Naive thymus-derived CD4-positive, alpha-beta T cell (primary cell): ENCODE measurements around the gene MALT1. TPM values are rescaled to one million over a fixed set of nuclear protein-coding genes. Genes with fewer than 3 reads are reported as not detected.

Experiments used
- ATAC-seq: fragments of 150-1000 bp; cut with Tn5 transposase; 2 replicates; pipeline ENCODE4 v1.10.0; 2021; ENCODE audit warnings: mild to moderate bottlenecking, moderate library complexity
- CTCF ChIA-PET: fragments of 350-600 bp; sonication (Branson Sonifier 250); formaldehyde crosslinking; loops from one replicate; lab custom pipeline; 2021; ENCODE audit warnings: antibody characterized with exemption; lab: Charles Lee
- POLR2A ChIA-PET: fragments of 350-600 bp; sonication (Branson Sonifier 250); formaldehyde crosslinking; loops from one replicate; lab custom pipeline; 2021; ENCODE audit warnings: antibody characterized with exemption, inconsistent platforms; lab: Charles Lee
- DNase-seq, 9 donors: peaks; one replicate each; pipeline versions ENCODE4 v3.0.0 to v3.0.0-alpha.2; 2020 to 2022; ENCODE audit warnings: mixed read lengths in 1 of 9
- H3K27ac ChIP-seq: one replicate; pipeline ENCODE4 v1.7.0; 2013; ENCODE audit warnings: mild to moderate bottlenecking, low read depth, low read length, moderate library complexity
- H3K27me3 ChIP-seq, 2 donors: one replicate each; pipeline ENCODE4 v1.7.0; 2013; ENCODE audit warnings: low read length in 2 of 2, mild to moderate bottlenecking in 2 of 2, moderate library complexity in 2 of 2; ENCODE audit not compliant: control insufficient read depth in 2 of 2, insufficient read depth in 2 of 2
- H3K36me3 ChIP-seq, 3 experiments: 1 replicate in 2 of 3; 2 replicates in 1 of 3; pipeline ENCODE4 v1.7.0; 2013; ENCODE audit warnings: low read length in 3 of 3, mild to moderate bottlenecking in 3 of 3, moderate library complexity in 1 of 3; ENCODE audit not compliant: insufficient read depth in 3 of 3, control insufficient read depth in 2 of 3
- H3K4me1 ChIP-seq, 2 donors: one replicate each; pipeline ENCODE4 v1.7.0; 2013; ENCODE audit warnings: low read length in 2 of 2, mild to moderate bottlenecking in 2 of 2, moderate library complexity in 1 of 2; ENCODE audit not compliant: control insufficient read depth in 2 of 2, insufficient read depth in 2 of 2
- H3K4me3 ChIP-seq: 2 replicates; pipeline ENCODE4 v1.7.0; 2013; ENCODE audit warnings: mild to moderate bottlenecking, low read length
- H3K9me3 ChIP-seq, 3 experiments: 1 replicate in 2 of 3; 2 replicates in 1 of 3; pipeline ENCODE4 v1.7.0; 2013; ENCODE audit warnings: low read length in 3 of 3; ENCODE audit not compliant: control insufficient read depth in 2 of 3
- H3K27ac Mint-ChIP-seq, 9 donors: one replicate each; pipeline ENCODE4 v1.8.0; 2020 to 2022; ENCODE audit warnings: mixed read lengths in 9 of 9, mild to moderate bottlenecking in 8 of 9, moderate library complexity in 5 of 9, inconsistent platforms in 2 of 9
- H3K27me3 Mint-ChIP-seq, 5 donors: one replicate each; pipeline ENCODE4 v1.8.0; 2021 to 2022; ENCODE audit warnings: mixed read lengths in 5 of 5, mild to moderate bottlenecking in 1 of 5
- H3K36me3 Mint-ChIP-seq, 5 donors: one replicate each; pipeline ENCODE4 v1.8.0; 2020 to 2022; ENCODE audit warnings: mixed read lengths in 5 of 5, mild to moderate bottlenecking in 3 of 5, inconsistent platforms in 1 of 5
- H3K4me1 Mint-ChIP-seq, 7 donors: one replicate each; pipeline ENCODE4 v1.8.0; 2020 to 2022; ENCODE audit warnings: mixed read lengths in 7 of 7, mild to moderate bottlenecking in 3 of 7, inconsistent platforms in 1 of 7
- H3K4me3 Mint-ChIP-seq, 10 donors: one replicate each; pipeline ENCODE4 v1.8.0; 2020 to 2022; ENCODE audit warnings: mild to moderate bottlenecking in 10 of 10, mixed read lengths in 10 of 10, moderate library complexity in 6 of 10, inconsistent platforms in 2 of 10
- H3K9me3 Mint-ChIP-seq, 11 donors: one replicate each; pipeline ENCODE4 v1.8.0; 2020 to 2022; ENCODE audit warnings: mixed read lengths in 11 of 11, mild to moderate bottlenecking in 4 of 11, inconsistent platforms in 1 of 11, moderate library complexity in 1 of 11
- intact Hi-C, 2 donors: fragments of 100-400 bp; cut with micrococcal nuclease; formaldehyde crosslinking; loops; one replicate each; pipeline ENCODE4 v1.15.1; 2023
- polyA plus RNA-seq, 2 donors: library from polyadenylated mRNA; unstranded; fragments of 300-500 nt; fragmentation: Illumina TruSeq; gene quantifications; one replicate each; pipeline ENCODE4 v1.2.3, GENCODE V29; 2021
- total RNA-seq, 6 experiments: library from RNA in 5 of 6; stranded (reverse) in 5 of 6; gene quantifications; 1 replicate in 5 of 6; 2 replicates in 1 of 6; pipeline ENCODE4 v1.2.3 and lab custom pipeline; 2021 to 2026

The MALT1 gene
- total and polyA plus RNA-seq, 7 experiments from 2014 or later = 43.8 to 101 (median 67.9) TPM

GRCh38 chr18:58694720-58695468 is 23.6 kb downstream of the MALT1 start:
- Histone ChIP-seq H3K27me3 (no peaks in the 10 kb centered on the region), H3K4me1 (peaks cover 15 to 84% of the 10 kb centered on the region in 2 donors), H3K9me3 (no peaks in the 10 kb centered on the region), H3K36me3 (peaks cover 0 to 11% (median 0%) of the 10 kb centered on the region in 3 experiments), H3K27ac (no peak overlapping the region), H3K4me3 (no peak overlapping the region)
- Mint-ChIP-seq H3K27me3 (no peaks in the 10 kb centered on the region), H3K4me3 (peak overlapping the region in 7 of 10 donors; percentile 6 to 66 (median 40)), H3K4me1 (peaks cover 17 to 75% (median 52%) of the 10 kb centered on the region in 7 donors), H3K27ac (peak overlapping the region in 7 of 9 donors; percentile 30 to 94 (median 65)), H3K9me3 (no peaks in the 10 kb centered on the region), H3K36me3 (peaks cover 12 to 46% (median 40%) of the 10 kb centered on the region in 5 donors)
- ATAC-seq (no peak), DNase-seq (no peak)
- CTCF ChIA-PET = no interaction called here
- intact Hi-C loops = no loop called here
- POLR2A ChIA-PET = interaction anchor here (1.0 to 1.8 kb wide), 4 partner anchors 9 to 82 kb away, joined by 3 to 10 read pairs (median 3); partner anchors contain the start of gene MALT1

GRCh38 chr18:58695772-58696171 is 24.5 kb downstream of the MALT1 start:
- CTCF ChIA-PET = no interaction called here
- ATAC-seq = no peak
- H3K36me3 ChIP-seq = peaks cover 0 to 6% (median 2%) of the 10 kb centered on the region in 3 experiments

GRCh38 chr18:58697146-58697545 is 25.9 kb downstream of the MALT1 start:
- Histone ChIP-seq H3K4me3 (no peak overlapping the region), H3K36me3 (peaks cover 5 to 20% (median 8%) of the 10 kb centered on the region in 3 experiments), H3K9me3 (no peaks in the 10 kb centered on the region), H3K27me3 (no peaks in the 10 kb centered on the region), H3K4me1 (peaks cover 9 to 62% of the 10 kb centered on the region in 2 donors), H3K27ac (peak overlapping the region; percentile 32)
- intact Hi-C loops = loop anchor here (1.0 to 2.0 kb wide), 4 partner anchors 9 to 20 kb away; no protein-coding TSS in a partner anchor
- H3K27ac Mint-ChIP-seq = peak overlapping the region in 6 of 9 donors; percentile 26 to 92 (median 84)
- peak in 2 of 9 donors; percentile 20 to 30 for DNase-seq
- CTCF ChIA-PET = interaction anchor here (0.7 kb wide), 1 partner anchor 168 kb away, joined by 6 read pairs; no protein-coding TSS in a partner anchor
- no peaks in the 10 kb centered on the region for H3K27me3 Mint-ChIP-seq
- ATAC-seq = peak; percentile 42
- peaks cover 8 to 64% (median 46%) of the 10 kb centered on the region in 7 donors for H3K4me1 Mint-ChIP-seq
- POLR2A ChIA-PET = interaction anchor here (0.7 to 1.7 kb wide), 3 partner anchors 9 to 37 kb away, joined by 3 to 13 read pairs (median 4); partner anchors contain the start of gene MALT1
- peaks cover 20 to 42% (median 41%) of the 10 kb centered on the region in 5 donors for H3K36me3 Mint-ChIP-seq
- no peaks in the 10 kb centered on the region for H3K9me3 Mint-ChIP-seq
- H3K4me3 Mint-ChIP-seq = peak overlapping the region in 9 of 10 donors; percentile 2 to 83 (median 74)

More at GRCh38 chr18:58695772-58696171, 24.5 kb downstream of the MALT1 start:
- no peak overlapping the region for H3K4me3 ChIP-seq
- no peaks in the 10 kb centered on the region for H3K9me3 ChIP-seq
- Mint-ChIP-seq H3K36me3 (peaks cover 11 to 37% (median 32%) of the 10 kb centered on the region in 5 donors), H3K4me1 (peaks cover 8 to 66% (median 44%) of the 10 kb centered on the region in 7 donors), H3K9me3 (no peaks in the 10 kb centered on the region), H3K27me3 (no peaks in the 10 kb centered on the region), H3K27ac (peak overlapping the region in 6 of 9 donors; percentile 31 to 89 (median 53)), H3K4me3 (peak overlapping the region in 8 of 10 donors; percentile 14 to 66 (median 40))
- POLR2A ChIA-PET = interaction anchor here (0.8 to 1.8 kb wide), 5 partner anchors 8 to 83 kb away, joined by 3 to 10 read pairs (median 3); partner anchors contain the start of gene MALT1
- no peaks in the 10 kb centered on the region for H3K27me3 ChIP-seq
- H3K27ac ChIP-seq = no peak overlapping the region
- DNase-seq = peak in 1 of 9 donors; percentile 34
- intact Hi-C loops = loop anchor here (2.0 kb wide), 2 partner anchors 17 to 21 kb away; no protein-coding TSS in a partner anchor
- peaks cover 14 to 75% of the 10 kb centered on the region in 2 donors for H3K4me1 ChIP-seq

GRCh38 chr18:58698701-58699193 is 27.5 kb downstream of the MALT1 start:
- Mint-ChIP-seq H3K27ac (no peak overlapping the region), H3K36me3 (peaks cover 23 to 56% (median 52%) of the 10 kb centered on the region in 5 donors), H3K4me1 (peaks cover 17 to 56% (median 32%) of the 10 kb centered on the region in 7 donors), H3K4me3 (no peak overlapping the region), H3K9me3 (peaks cover 0 to 5% (median 0%) of the 10 kb centered on the region in 11 donors), H3K27me3 (no peaks in the 10 kb centered on the region)
- no peak for ATAC-seq
- peaks cover 8 to 26% (median 8%) of the 10 kb centered on the region in 3 experiments for H3K36me3 ChIP-seq
- DNase-seq = no peak
- ChIA-PET CTCF (interaction anchor here (1.1 kb wide), 1 partner anchor 12 kb away, joined by 4 read pairs; no protein-coding TSS in a partner anchor), POLR2A (interaction anchor here (1.0 to 1.4 kb wide), 2 partner anchors 14 to 38 kb away, joined by 3 read pairs; no protein-coding TSS in a partner anchor)
- no peak overlapping the region for H3K27ac ChIP-seq
- no peaks in the 10 kb centered on the region for H3K9me3 ChIP-seq
- H3K27me3 ChIP-seq = no peaks in the 10 kb centered on the region
- H3K4me1 ChIP-seq = peaks cover 9 to 47% of the 10 kb centered on the region in 2 donors
- intact Hi-C loops = no loop called here
- H3K4me3 ChIP-seq = no peak overlapping the region

- peaks cover 23 to 59% (median 55%) of the 10 kb centered on the region in 5 donors for H3K36me3 Mint-ChIP-seq
- intact Hi-C loops = no loop called here
- DNase-seq (no peak), ATAC-seq (no peak)
- ChIA-PET POLR2A (interaction anchor here (1.1 to 1.5 kb wide), 2 partner anchors 13 to 25 kb away, joined by 3 to 10 read pairs; no protein-coding TSS in a partner anchor), CTCF (no interaction called here)
- H3K9me3 Mint-ChIP-seq = peaks cover 0 to 5% (median 0%) of the 10 kb centered on the region in 11 donors
- H3K4me3 Mint-ChIP-seq = no peak overlapping the region
- Histone ChIP-seq H3K27ac (no peak overlapping the region), H3K36me3 (peaks cover 8 to 33% (median 8%) of the 10 kb centered on the region in 3 experiments), H3K27me3 (no peaks in the 10 kb centered on the region), H3K4me1 (peaks cover 9 to 39% of the 10 kb centered on the region in 2 donors), H3K4me3 (no peak overlapping the region), H3K9me3 (no peaks in the 10 kb centered on the region)
- H3K27me3 Mint-ChIP-seq = no peaks in the 10 kb centered on the region
- H3K4me1 Mint-ChIP-seq = peaks cover 20 to 54% (median 28%) of the 10 kb centered on the region in 7 donors
- no peak overlapping the region for H3K27ac Mint-ChIP-seq
Observed at GRCh38 chr18:58699551-58699950, 28.3 kb downstream of the MALT1 start.

- Histone ChIP-seq H3K4me3 (no peak overlapping the region), H3K27me3 (no peaks in the 10 kb centered on the region), H3K27ac (no peak overlapping the region), H3K9me3 (no peaks in the 10 kb centered on the region), H3K36me3 (peaks cover 8 to 37% (median 8%) of the 10 kb centered on the region in 3 experiments), H3K4me1 (peaks cover 9 to 32% of the 10 kb centered on the region in 2 donors)
- Mint-ChIP-seq H3K9me3 (peaks cover 0 to 5% (median 0%) of the 10 kb centered on the region in 11 donors), H3K4me3 (no peak overlapping the region), H3K27me3 (no peaks in the 10 kb centered on the region), H3K27ac (no peak overlapping the region), H3K36me3 (peaks cover 19 to 59% (median 54%) of the 10 kb centered on the region in 5 donors), H3K4me1 (peaks cover 18 to 51% (median 27%) of the 10 kb centered on the region in 7 donors)
- intact Hi-C loops = no loop called here
- no peak for DNase-seq
- POLR2A ChIA-PET = interaction anchor here (0.7 to 1.5 kb wide), 4 partner anchors 12 to 43 kb away, joined by 3 to 10 read pairs (median 6); partner anchors contain the start of gene MALT1
- CTCF ChIA-PET = interaction anchor here (1.0 kb wide), 1 partner anchor 17 kb away, joined by 3 read pairs; no protein-coding TSS in a partner anchor
- ATAC-seq = no peak
Observed at GRCh38 chr18:58700209-58700608, 28.9 kb downstream of the MALT1 start.
